ENCODE results near the gene OR56A1. TPM values are rescaled to one million over a fixed set of nuclear protein-coding genes. Genes with fewer than 3 reads are reported as not detected.

Gene OR56A1
- total and polyA plus RNA-seq, 4 donors: under 0.01 TPM; not detected in 2

DNA sequence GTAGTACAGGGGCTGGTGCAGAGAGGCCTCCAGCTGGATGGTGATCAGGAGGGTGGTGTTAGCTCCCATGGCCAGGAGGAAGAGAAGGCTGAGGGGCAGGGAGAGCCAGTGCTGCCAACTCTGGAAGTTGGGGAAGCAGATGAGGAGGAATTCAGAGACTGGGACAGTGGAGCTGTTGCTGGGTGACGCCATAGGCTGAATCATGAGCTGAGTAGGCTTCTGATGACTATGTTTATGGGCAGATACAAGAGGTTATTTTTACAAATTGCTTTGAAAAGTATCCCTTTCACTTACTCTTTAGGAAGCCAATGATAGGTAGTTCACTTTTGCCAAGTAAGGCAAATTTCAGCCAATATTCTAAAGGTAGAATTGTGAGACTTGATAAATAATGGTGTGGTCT lies 3.1 kb downstream of the OR56A1 start:
- peaks cover 0 to 5% (median 0%) of the 10 kb centered on the region in 4 donors for H3K27me3 ChIP-seq (ENCODE audit: control insufficient read depth in 4 of 4, insufficient read depth in 4 of 4, low read length in 3 of 4)
- H3K4me3 ChIP-seq (ENCODE audit: low read depth in 1 of 3, low read length in 3 of 3): no peak overlapping the region
- TF ChIP-seq HNF4G (IDR thresholded peaks at IDR 0.05) (no peak), GABPA (IDR thresholded peaks at IDR 0.05 in 1 of 2, conservative IDR thresholded peaks at IDR 0.05 in 1 of 2) (no peak), TAF1 (conservative IDR thresholded peaks at IDR 0.05) (no peak), JUND (IDR thresholded peaks at IDR 0.05) (no peak)
- TF ChIP-seq, protein P1, sequence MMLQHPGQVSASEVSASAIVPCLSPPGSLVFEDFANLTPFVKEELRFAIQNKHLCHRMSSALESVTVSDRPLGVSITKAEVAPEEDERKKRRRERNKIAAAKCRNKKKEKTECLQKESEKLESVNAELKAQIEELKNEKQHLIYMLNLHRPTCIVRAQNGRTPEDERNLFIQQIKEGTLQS (IDR thresholded peaks at IDR 0.05): no peak
- H3K4me1 ChIP-seq (ENCODE audit: control insufficient read depth in 4 of 4, insufficient read depth in 4 of 4, low read length in 3 of 4): no peaks in the 10 kb centered on the region
- no peaks in the 10 kb centered on the region for H3K9me3 ChIP-seq (ENCODE audit: control insufficient read depth in 4 of 4, low read length in 3 of 4)
- 90% methylated on average over 1 of the region's 1 CpG for WGBS
- H3K27ac ChIP-seq (ENCODE audit: low read depth in 1 of 2, low read length in 2 of 2): no peak overlapping the region
- no peak overlapping the region for H3K9ac ChIP-seq (ENCODE audit: low read depth in 1 of 2, low read length in 2 of 2)
- H3K36me3 ChIP-seq (ENCODE audit: control insufficient read depth in 4 of 4, insufficient read depth in 3 of 4, low read depth in 1 of 4, low read length in 3 of 4): no peaks in the 10 kb centered on the region
- DNase-seq (ENCODE audit: low spot score): no peak

DNA sequence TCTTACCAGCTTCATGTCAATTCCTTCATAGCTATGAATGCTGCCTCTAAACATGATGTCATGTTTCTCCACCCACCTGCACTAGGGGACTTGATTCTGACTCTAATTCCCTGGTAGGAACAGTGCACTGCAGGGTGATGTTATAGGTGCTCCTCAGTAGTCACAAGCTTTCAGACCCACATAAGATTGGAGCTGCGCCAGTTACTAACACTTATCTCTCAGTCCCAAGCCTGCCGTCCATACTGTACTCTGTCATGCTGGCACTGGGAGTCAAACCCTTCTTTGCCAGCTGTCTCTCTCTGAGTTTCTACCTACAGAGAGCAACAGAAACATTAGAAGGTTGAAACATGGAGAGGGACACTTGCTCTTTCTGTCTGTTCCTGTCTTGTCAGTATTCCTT lies 5.5 kb downstream of the OR56A1 start:
- no peak overlapping the region for H3K27ac ChIP-seq (ENCODE audit: low read depth in 1 of 2, low read length in 2 of 2)
- no peaks in the 10 kb centered on the region for H3K4me1 ChIP-seq (ENCODE audit: control insufficient read depth in 4 of 4, insufficient read depth in 4 of 4, low read length in 3 of 4)
- TF ChIP-seq, protein P2, sequence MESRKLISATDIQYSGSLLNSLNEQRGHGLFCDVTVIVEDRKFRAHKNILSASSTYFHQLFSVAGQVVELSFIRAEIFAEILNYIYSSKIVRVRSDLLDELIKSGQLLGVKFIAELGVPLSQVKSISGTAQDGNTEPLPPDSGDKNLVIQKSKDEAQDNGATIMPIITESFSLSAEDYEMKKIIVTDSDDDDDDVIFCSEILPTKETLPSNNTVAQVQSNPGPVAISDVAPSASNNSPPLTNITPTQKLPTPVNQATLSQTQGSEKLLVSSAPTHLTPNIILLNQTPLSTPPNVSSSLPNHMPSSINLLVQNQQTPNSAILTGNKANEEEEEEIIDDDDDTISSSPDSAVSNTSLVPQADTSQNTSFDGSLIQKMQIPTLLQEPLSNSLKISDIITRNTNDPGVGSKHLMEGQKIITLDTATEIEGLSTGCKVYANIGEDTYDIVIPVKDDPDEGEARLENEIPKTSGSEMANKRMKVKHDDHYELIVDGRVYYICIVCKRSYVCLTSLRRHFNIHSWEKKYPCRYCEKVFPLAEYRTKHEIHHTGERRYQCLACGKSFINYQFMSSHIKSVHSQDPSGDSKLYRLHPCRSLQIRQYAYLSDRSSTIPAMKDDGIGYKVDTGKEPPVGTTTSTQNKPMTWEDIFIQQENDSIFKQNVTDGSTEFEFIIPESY (IDR thresholded peaks at IDR 0.05): no peak
- TF ChIP-seq EGR1 (IDR thresholded peaks at IDR 0.05; ENCODE audit: low read depth in 2 of 2) (no peak), SP1 (IDR thresholded peaks at IDR 0.05) (no peak), HNF4A (conservative IDR thresholded peaks at IDR 0.05) (no peak), YY1 (IDR thresholded peaks at IDR 0.05) (no peak), GABPA (IDR thresholded peaks at IDR 0.05 in 1 of 2, conservative IDR thresholded peaks at IDR 0.05 in 1 of 2) (no peak), RAD21 (IDR thresholded peaks at IDR 0.05) (no peak), TAF1 (conservative IDR thresholded peaks at IDR 0.05) (no peak), JUND (IDR thresholded peaks at IDR 0.05) (no peak), FOXA2 (IDR thresholded peaks at IDR 0.05) (no peak), FOXA1 (IDR thresholded peaks at IDR 0.05) (no peak), NR2F2 (IDR thresholded peaks at IDR 0.05) (no peak), HNF4G (IDR thresholded peaks at IDR 0.05) (no peak), RXRA (IDR thresholded peaks at IDR 0.05) (no peak)
- TF ChIP-seq, protein P3, sequence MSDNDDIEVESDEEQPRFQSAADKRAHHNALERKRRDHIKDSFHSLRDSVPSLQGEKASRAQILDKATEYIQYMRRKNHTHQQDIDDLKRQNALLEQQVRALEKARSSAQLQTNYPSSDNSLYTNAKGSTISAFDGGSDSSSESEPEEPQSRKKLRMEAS (IDR thresholded peaks at IDR 0.05): no peak
- TF ChIP-seq, protein P4, sequence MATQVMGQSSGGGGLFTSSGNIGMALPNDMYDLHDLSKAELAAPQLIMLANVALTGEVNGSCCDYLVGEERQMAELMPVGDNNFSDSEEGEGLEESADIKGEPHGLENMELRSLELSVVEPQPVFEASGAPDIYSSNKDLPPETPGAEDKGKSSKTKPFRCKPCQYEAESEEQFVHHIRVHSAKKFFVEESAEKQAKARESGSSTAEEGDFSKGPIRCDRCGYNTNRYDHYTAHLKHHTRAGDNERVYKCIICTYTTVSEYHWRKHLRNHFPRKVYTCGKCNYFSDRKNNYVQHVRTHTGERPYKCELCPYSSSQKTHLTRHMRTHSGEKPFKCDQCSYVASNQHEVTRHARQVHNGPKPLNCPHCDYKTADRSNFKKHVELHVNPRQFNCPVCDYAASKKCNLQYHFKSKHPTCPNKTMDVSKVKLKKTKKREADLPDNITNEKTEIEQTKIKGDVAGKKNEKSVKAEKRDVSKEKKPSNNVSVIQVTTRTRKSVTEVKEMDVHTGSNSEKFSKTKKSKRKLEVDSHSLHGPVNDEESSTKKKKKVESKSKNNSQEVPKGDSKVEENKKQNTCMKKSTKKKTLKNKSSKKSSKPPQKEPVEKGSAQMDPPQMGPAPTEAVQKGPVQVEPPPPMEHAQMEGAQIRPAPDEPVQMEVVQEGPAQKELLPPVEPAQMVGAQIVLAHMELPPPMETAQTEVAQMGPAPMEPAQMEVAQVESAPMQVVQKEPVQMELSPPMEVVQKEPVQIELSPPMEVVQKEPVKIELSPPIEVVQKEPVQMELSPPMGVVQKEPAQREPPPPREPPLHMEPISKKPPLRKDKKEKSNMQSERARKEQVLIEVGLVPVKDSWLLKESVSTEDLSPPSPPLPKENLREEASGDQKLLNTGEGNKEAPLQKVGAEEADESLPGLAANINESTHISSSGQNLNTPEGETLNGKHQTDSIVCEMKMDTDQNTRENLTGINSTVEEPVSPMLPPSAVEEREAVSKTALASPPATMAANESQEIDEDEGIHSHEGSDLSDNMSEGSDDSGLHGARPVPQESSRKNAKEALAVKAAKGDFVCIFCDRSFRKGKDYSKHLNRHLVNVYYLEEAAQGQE (IDR thresholded peaks at IDR 0.05): no peak
- TF ChIP-seq, protein P5, sequence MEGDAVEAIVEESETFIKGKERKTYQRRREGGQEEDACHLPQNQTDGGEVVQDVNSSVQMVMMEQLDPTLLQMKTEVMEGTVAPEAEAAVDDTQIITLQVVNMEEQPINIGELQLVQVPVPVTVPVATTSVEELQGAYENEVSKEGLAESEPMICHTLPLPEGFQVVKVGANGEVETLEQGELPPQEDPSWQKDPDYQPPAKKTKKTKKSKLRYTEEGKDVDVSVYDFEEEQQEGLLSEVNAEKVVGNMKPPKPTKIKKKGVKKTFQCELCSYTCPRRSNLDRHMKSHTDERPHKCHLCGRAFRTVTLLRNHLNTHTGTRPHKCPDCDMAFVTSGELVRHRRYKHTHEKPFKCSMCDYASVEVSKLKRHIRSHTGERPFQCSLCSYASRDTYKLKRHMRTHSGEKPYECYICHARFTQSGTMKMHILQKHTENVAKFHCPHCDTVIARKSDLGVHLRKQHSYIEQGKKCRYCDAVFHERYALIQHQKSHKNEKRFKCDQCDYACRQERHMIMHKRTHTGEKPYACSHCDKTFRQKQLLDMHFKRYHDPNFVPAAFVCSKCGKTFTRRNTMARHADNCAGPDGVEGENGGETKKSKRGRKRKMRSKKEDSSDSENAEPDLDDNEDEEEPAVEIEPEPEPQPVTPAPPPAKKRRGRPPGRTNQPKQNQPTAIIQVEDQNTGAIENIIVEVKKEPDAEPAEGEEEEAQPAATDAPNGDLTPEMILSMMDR (IDR thresholded peaks at IDR 0.05; ENCODE audit: low read depth, low read length, missing input control): no peak
- TF ChIP-seq, protein P1 (IDR thresholded peaks at IDR 0.05): no peak
- H3K9ac ChIP-seq (ENCODE audit: low read depth in 1 of 2, low read length in 2 of 2): no peak overlapping the region
- no peaks in the 10 kb centered on the region for H3K36me3 ChIP-seq (ENCODE audit: control insufficient read depth in 4 of 4, insufficient read depth in 3 of 4, low read depth in 1 of 4, low read length in 3 of 4)
- no peaks in the 10 kb centered on the region for H3K9me3 ChIP-seq (ENCODE audit: control insufficient read depth in 4 of 4, low read length in 3 of 4)
- 67% methylated on average over 2 of the region's 2 CpGs for WGBS
- DNase-seq (ENCODE audit: low spot score): no peak
- no peak overlapping the region for H3K4me3 ChIP-seq (ENCODE audit: low read depth in 1 of 3, low read length in 3 of 3)
- no peaks in the 10 kb centered on the region for H3K27me3 ChIP-seq (ENCODE audit: control insufficient read depth in 4 of 4, insufficient read depth in 4 of 4, low read length in 3 of 4)

All from liver (tissue), 9 donors.